LNCAP (cell line): ENCODE results near the gene CFAP157.

Experiments used
- CTCF ChIP-seq: fragments of 450-650 bp; IDR thresholded peaks from 2 replicates; pipeline ENCODE4 v1.5.1; 2017; ENCODE audit warnings: mild to moderate bottlenecking

CFAP157 gene

GRCh38 chr9:127744398-127745110 is 37.8 kb downstream of the CFAP157 start:
- TF ChIP-seq CTCF = no peak

- no peak for TF ChIP-seq CTCF
These were observed 40.3 kb downstream of the CFAP157 start for GRCh38 chr9:127746959-127747569.

- no peak for TF ChIP-seq CTCF
These were observed 42.5 kb downstream of the CFAP157 start for GRCh38 chr9:127749090-127749787.

- no peak for TF ChIP-seq CTCF
These were observed 44.7 kb downstream of the CFAP157 start for GRCh38 chr9:127751269-127752054.

GRCh38 chr9:127753148-127753547 is 46.4 kb downstream of the CFAP157 start:
- TF ChIP-seq CTCF = no peak

- TF ChIP-seq CTCF = no peak
These were observed 46.8 kb downstream of the CFAP157 start for GRCh38 chr9:127753622-127754021.
